Stimulated activated effector memory CD8-positive, alpha-beta T cell treated with anti-CD3 and anti-CD28 coated beads, Interleukin-12 subunit alpha, Interleukin-12 subunit beta, amount 100 ng/mL, for 72 hours (primary cell): ENCODE data around the gene DPY19L2.
"Not testable (repeated sequence)": the region's sequence is repeated elsewhere in the genome, so short reads cannot be mapped to it uniquely, and the experiment has no call there.

Experiments
- ATAC-seq: fragments of 150-1000 bp; cut with Tn5 transposase; 2 replicates; pipeline ENCODE4 v1.10.0; 2021
- DNase-seq, 2 donors: peaks; one replicate each; pipeline ENCODE4 v3.0.0; 2021 to 2022; ENCODE audit warnings: low spot score in 2 of 2
- H3K27ac Mint-ChIP-seq: one replicate; pipeline ENCODE4 v1.8.0; 2022; ENCODE audit warnings: mild to moderate bottlenecking, mixed read lengths
- H3K36me3 Mint-ChIP-seq: one replicate; pipeline ENCODE4 v1.8.0; 2022; ENCODE audit warnings: mild to moderate bottlenecking, mixed read lengths
- H3K4me1 Mint-ChIP-seq: one replicate; pipeline ENCODE4 v1.8.0; 2022; ENCODE audit warnings: mixed read lengths
- H3K4me3 Mint-ChIP-seq: one replicate; pipeline ENCODE4 v1.8.0; 2022; ENCODE audit warnings: mild to moderate bottlenecking, mixed read lengths
- H3K9me3 Mint-ChIP-seq: one replicate; pipeline ENCODE4 v1.8.0; 2022; ENCODE audit warnings: mixed read lengths

Gene DPY19L2

DNA sequence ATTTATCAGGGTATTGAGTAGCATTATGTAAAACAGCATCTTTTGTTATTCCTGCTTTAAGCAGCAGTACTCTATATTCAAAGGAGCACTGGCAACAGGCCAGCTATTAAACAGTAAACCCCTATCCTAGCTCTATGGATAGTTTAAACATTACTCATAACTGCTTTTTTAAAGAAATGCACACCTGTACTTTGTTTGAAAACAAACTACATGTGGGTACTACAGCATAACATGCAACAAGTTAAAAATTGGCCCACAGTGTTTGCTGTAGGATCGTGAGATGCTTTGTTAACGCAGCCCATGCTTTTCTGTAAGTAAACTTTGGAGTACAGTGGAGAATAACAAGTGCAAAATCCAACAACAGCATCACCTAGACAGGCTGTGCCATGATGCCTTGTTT lies 14.3 kb upstream of the DPY19L2 start:
- H3K27ac Mint-ChIP-seq, H3K9me3 Mint-ChIP-seq, H3K4me1 Mint-ChIP-seq, ATAC-seq, DNase-seq, H3K4me3 Mint-ChIP-seq, H3K36me3 Mint-ChIP-seq: not testable (repeated sequence)

GRCh38 chr12:63680758-63681157 lies 12.5 kb upstream of the DPY19L2 start:
- not testable (repeated sequence) for H3K4me3 Mint-ChIP-seq, H3K27ac Mint-ChIP-seq, H3K36me3 Mint-ChIP-seq, H3K4me1 Mint-ChIP-seq, ATAC-seq, H3K9me3 Mint-ChIP-seq, DNase-seq

- peaks cover 15% of the 10 kb centered on the region for H3K4me1 Mint-ChIP-seq
- H3K36me3 Mint-ChIP-seq, H3K9me3 Mint-ChIP-seq, ATAC-seq, DNase-seq, H3K27ac Mint-ChIP-seq, H3K4me3 Mint-ChIP-seq: not testable (repeated sequence)
These were observed 4.3 kb upstream of the DPY19L2 start for GRCh38 chr12:63672550-63672949.

DNA sequence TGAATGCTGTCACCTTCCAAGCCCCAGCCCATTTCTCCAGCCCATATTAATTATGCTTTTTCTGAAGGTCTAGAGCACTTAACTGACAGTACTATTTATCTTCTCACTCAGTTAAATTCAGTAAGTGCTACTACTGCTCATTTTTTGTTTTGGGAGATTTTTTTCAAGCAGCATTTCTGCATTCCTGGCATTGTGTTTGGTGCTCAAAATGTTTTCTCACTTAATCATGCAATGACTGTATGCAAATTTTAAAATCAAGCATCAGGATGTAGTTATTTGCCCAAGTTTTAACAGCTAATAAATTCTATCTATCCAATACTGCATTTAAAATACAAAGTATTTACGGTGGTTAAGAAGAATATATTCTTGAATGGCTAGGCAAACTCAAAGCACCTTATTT lies 1.6 kb upstream of the DPY19L2 start:
- ATAC-seq, DNase-seq, H3K27ac Mint-ChIP-seq, H3K9me3 Mint-ChIP-seq, H3K36me3 Mint-ChIP-seq: not testable (repeated sequence)
- peak overlapping the region; percentile 74 for H3K4me3 Mint-ChIP-seq
- H3K4me1 Mint-ChIP-seq: peaks cover 20% of the 10 kb centered on the region

DNA sequence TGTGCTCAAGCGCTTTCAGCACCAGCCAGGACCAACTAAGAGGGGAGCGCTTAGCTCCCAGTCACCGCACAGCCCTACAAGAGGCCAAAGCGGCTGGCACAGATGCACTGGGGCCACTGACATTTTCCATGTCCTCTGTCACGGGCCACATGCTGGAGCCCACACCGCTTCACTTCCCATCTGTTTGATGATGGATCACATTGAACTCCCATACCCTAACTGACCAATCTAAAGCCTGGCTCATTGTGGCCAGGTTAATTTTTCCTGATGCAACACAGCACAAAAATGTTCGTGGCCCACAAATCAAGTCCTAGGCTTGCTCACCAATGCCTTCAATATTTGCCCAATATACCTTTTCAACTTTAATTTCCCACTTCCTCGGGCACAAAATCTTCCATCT lies 1.1 kb upstream of the DPY19L2 start:
- DNase-seq, H3K36me3 Mint-ChIP-seq, H3K27ac Mint-ChIP-seq, ATAC-seq, H3K9me3 Mint-ChIP-seq: not testable (repeated sequence)
- Mint-ChIP-seq H3K4me3 (peak overlapping the region; percentile 74), H3K4me1 (peaks cover 20% of the 10 kb centered on the region)

DNA sequence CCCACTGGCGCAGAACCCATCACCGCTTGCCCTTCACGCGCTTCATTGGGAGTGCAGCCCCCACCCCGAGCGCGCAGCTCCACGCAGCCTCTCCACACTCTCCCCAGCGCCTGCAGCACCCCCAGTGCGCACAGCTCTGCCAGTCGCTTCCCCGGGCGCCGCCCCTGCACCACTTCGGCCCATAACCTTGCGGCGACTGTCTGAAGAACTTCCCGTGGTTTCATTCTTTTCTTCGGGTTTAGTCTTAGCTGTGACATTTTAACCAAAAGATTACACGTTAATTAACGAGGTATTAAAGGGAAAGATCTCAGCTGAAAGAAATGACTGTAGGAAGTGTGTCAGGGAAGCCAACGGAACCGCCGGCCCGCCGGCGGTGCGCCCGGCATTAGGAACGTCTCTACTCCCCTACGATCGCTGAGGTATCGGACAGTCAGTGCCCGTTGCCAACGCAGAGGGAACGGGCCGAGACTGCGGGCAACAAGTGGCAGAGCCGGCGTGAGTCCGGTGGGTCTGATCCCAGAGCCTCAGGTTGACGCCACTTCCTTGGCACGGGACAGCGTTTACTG lies 590 bp upstream of the DPY19L2 start:
- Mint-ChIP-seq H3K4me3 (peak overlapping the region; percentile 74), H3K4me1 (peaks cover 20% of the 10 kb centered on the region)
- H3K9me3 Mint-ChIP-seq, H3K27ac Mint-ChIP-seq, H3K36me3 Mint-ChIP-seq, ATAC-seq, DNase-seq: not testable (repeated sequence)

- H3K9me3 Mint-ChIP-seq, H3K4me1 Mint-ChIP-seq, ATAC-seq, DNase-seq, H3K4me3 Mint-ChIP-seq, H3K27ac Mint-ChIP-seq, H3K36me3 Mint-ChIP-seq: not testable (repeated sequence)
These were observed 5.3 kb downstream of the DPY19L2 start for GRCh38 chr12:63663005-63663404.

DNA sequence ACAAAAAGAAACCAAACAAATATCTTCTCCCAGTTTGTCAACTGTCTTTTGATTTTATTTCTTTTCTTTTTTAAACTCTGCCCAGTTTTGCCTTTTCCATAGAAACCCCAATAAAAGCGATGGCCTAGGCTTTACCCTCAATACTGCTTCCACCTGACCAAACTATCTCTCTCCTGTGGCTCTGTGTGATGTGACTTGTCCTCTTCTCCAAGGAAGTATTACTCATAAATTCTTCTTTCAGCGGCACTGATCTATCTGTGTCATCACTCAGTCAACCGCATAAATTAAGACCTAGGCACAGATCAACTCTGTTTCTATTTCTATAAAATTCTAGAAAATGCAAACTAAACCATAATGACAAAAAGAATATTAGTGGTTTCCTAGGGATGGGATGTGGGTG lies 9.8 kb downstream of the DPY19L2 start:
- not testable (repeated sequence) for H3K36me3 Mint-ChIP-seq, H3K9me3 Mint-ChIP-seq, H3K27ac Mint-ChIP-seq, H3K4me3 Mint-ChIP-seq, H3K4me1 Mint-ChIP-seq, DNase-seq
- ATAC-seq: peak; percentile 39

- not testable (repeated sequence) for H3K36me3 Mint-ChIP-seq, H3K27ac Mint-ChIP-seq, DNase-seq, H3K9me3 Mint-ChIP-seq, H3K4me3 Mint-ChIP-seq, ATAC-seq, H3K4me1 Mint-ChIP-seq
These were observed 11.9 kb downstream of the DPY19L2 start for GRCh38 chr12:63656407-63656806.

DNA sequence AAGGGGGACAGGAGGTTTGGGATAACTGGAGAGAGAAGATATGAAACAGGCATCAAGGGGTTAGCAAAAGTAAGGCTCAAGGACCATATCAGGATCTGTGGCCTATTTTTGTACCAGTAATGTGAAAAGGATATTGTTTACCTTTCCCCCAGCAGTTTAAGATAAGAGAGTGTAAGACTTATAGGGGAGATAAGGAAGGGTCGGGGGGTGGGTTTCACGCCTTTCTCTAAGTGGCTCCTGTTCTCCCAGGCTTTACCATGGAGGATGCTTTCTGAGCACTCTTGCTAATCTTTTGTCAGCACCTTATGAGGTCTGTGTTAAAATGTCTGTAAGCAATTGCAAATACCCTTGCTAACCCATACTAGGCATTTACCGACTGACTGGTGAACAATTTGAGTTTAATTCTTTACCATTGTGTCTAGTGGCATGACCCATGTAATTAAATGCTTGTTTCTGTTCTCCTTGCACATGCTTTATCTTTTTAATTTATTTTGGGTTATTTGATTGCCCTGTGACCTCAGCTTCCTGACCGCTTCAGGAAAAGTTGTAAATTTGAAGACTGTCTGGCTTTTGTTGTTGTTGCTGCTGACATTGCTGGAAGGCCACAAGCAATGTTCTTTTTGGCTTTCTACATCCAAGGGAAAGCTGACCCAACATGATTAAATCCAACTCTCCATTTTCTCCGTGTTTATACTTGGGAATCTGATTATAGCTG lies 12.6 kb downstream of the DPY19L2 start:
- not testable (repeated sequence) for DNase-seq, H3K4me3 Mint-ChIP-seq, H3K4me1 Mint-ChIP-seq, H3K27ac Mint-ChIP-seq, ATAC-seq, H3K9me3 Mint-ChIP-seq, H3K36me3 Mint-ChIP-seq

DNA sequence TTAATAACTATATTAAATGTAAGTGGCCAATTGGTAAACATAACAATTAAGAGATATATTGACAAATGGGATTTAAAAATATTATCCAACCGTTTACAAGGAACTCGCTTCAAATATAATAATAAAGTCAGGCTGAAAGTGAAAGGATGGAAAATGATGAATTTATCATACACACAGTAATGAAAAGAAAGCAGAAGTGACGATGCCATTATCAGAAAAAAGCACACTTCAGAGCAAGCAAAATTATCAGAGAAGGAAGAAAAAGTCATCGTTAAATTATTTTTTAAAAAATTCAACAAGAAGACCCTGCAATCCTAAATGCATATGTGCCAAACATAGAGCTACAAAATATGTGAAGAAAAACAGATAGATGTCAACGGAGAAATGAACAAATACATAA lies 13.8 kb downstream of the DPY19L2 start:
- DNase-seq, H3K27ac Mint-ChIP-seq, H3K4me3 Mint-ChIP-seq, H3K9me3 Mint-ChIP-seq, ATAC-seq, H3K4me1 Mint-ChIP-seq, H3K36me3 Mint-ChIP-seq: not testable (repeated sequence)

- not testable (repeated sequence) for H3K4me1 Mint-ChIP-seq, ATAC-seq
These were observed 18.8 kb downstream of the DPY19L2 start for GRCh38 chr12:63649517-63649916.

GRCh38 chr12:63643381-63644140 lies 24.7 kb downstream of the DPY19L2 start:
- not testable (repeated sequence) for H3K4me3 Mint-ChIP-seq, H3K36me3 Mint-ChIP-seq, H3K4me1 Mint-ChIP-seq, H3K27ac Mint-ChIP-seq, ATAC-seq, DNase-seq, H3K9me3 Mint-ChIP-seq

More at GRCh38 chr12:63649517-63649916, 18.8 kb downstream of the DPY19L2 start:
- not testable (repeated sequence) for H3K27ac Mint-ChIP-seq, H3K36me3 Mint-ChIP-seq, H3K9me3 Mint-ChIP-seq, DNase-seq, H3K4me3 Mint-ChIP-seq

- H3K27ac Mint-ChIP-seq, DNase-seq, H3K36me3 Mint-ChIP-seq, ATAC-seq, H3K9me3 Mint-ChIP-seq, H3K4me3 Mint-ChIP-seq, H3K4me1 Mint-ChIP-seq: not testable (repeated sequence)
These were observed 44.0 kb downstream of the DPY19L2 start for GRCh38 chr12:63624258-63624657.

DNA sequence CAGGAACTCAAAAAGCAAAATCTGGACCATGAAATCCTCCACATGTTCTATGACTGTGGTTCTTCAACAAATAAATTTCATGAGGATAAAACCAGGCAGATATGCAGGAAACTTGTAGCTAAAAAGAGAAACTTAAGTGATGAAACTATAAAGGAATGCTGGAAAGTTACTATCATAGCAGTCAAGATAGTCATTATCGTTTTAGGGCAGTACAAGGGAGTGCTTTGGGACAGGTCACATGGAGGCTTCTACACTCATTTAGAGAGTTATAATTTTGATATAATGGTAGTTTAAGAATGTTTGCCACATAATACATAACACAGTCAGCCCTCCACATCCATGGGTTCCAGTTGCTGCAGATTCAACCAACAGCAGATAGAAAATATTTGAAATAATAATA lies 52.7 kb downstream of the DPY19L2 start:
- DNase-seq, H3K27ac Mint-ChIP-seq: not testable (repeated sequence)

GRCh38 chr12:63611285-63611684 lies 57.0 kb downstream of the DPY19L2 start:
- not testable (repeated sequence) for H3K4me1 Mint-ChIP-seq, H3K4me3 Mint-ChIP-seq, H3K9me3 Mint-ChIP-seq, ATAC-seq, H3K27ac Mint-ChIP-seq, DNase-seq, H3K36me3 Mint-ChIP-seq

More for the DNA sequence above, 52.7 kb downstream of the DPY19L2 start:
- H3K4me1 Mint-ChIP-seq, H3K4me3 Mint-ChIP-seq, H3K9me3 Mint-ChIP-seq, H3K36me3 Mint-ChIP-seq, ATAC-seq: not testable (repeated sequence)
